ENCODE results near the gene TMEM18. TPM values are rescaled to one million over a fixed set of nuclear protein-coding genes. Genes with fewer than 3 reads are reported as not detected.
"Not testable (repeated sequence)": the region's sequence is repeated elsewhere in the genome, so short reads cannot be mapped to it uniquely, and the experiment has no call there.

TMEM18 gene
- total RNA-seq, 1 donor from 2014 or later = 24.8 TPM

DNA sequence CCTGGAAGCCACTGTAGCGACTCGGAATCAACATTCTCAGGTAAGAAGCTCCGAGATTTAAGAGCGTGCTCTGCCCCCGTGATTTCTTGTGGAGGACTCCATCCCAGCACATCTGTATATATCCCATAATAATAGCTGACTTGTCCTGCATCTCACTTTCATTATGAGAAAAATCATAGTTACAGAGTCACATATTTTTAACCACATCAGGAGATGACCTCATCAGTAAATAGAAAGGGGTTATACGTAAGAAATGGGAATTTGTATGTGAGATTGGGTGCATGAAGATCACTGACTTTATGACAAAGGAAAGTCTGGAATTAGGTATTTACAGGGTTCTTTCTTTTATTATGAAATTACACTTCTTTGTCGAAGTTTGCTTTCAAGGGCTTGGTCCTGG lies 16.4 kb upstream of the TMEM18 start:
- no peak for DNase-seq (ENCODE audit: low spot score)

DNA sequence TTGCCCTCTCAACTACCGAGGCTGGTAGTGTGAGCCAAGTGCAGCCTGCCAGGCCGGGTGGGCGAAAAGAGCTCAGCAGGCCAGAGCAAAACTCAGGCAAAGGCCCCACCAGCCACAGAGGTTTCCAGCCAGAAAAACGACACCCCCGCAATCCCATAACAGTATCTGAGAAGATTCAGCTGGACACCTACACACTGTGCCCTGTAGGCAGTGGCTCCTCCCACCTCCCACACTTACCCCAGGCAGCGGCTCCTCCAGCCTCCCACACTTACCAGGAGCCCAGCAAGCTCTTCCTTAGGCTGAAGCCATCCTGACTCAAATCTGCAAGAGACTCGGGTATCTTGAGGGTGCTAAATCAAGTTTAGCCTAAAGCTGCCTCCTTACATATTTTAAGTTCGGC lies 15.6 kb upstream of the TMEM18 start:
- no peak for DNase-seq (ENCODE audit: low spot score)

DNA sequence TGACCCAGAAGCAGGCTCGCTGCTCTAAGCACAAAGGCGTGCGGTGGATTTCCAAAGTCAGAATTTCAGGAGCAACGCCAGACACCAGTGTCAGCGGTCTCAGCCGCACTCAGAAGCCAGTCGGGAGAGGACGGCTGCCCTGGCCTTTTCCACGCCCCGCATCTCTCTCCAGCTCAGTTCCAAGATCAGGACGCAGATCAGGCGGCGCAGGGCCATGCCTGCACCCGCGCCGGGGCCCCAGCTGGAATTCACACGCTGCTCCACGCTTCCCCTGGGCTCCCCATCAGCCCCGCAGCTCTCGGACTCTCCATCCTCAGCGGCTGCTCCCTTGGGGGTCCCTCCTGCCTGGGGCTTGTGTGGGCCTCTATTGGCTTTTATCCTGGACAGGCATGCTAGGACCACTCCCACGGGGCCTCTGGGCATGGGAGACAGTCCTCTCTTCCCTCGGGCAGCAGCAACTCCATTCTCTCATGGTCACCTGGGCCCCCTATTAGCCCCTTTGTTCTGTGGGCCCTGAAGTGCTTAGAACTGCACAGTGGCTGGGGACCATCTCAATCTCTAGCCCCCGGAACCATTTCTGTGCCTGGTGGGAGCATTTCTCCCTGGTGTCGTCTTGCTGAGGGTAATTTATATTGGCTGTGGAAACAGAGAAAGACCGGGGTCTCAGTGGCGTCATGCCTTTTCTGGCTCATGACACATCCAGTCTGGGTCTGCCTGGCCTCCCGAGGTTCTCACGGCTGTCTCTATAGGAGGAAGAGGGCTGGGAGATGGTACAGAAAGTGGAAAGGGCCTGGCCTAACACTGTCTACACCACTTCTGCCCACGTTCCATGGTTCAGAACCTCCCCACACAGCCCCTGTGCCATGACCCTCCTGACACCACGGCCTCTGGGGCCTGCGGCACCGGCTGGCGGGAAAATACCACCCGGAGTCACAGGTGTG lies 14.9 kb upstream of the TMEM18 start:
- DNase-seq (ENCODE audit: low spot score) = no peak

DNA sequence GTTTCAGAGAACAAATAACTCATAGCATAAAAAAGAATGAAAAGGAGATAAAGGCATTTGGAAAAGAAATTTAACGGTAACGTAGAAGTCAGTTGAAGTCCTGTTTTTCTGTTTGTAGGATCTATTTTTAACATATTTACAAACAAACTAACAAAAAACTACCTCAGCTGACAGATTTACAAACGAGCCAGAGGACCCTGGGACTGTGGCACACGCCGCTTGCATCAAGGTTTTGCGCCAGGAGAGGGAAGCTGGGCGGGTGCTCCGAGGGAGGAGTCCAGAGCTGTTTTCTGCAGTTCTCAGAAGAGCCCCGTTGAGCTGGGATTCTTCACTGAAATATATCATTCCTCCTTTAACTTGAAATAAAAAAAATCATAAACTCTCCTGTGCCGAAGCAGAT lies 13.6 kb upstream of the TMEM18 start:
- DNase-seq (ENCODE audit: low spot score) = peak; percentile 19

DNA sequence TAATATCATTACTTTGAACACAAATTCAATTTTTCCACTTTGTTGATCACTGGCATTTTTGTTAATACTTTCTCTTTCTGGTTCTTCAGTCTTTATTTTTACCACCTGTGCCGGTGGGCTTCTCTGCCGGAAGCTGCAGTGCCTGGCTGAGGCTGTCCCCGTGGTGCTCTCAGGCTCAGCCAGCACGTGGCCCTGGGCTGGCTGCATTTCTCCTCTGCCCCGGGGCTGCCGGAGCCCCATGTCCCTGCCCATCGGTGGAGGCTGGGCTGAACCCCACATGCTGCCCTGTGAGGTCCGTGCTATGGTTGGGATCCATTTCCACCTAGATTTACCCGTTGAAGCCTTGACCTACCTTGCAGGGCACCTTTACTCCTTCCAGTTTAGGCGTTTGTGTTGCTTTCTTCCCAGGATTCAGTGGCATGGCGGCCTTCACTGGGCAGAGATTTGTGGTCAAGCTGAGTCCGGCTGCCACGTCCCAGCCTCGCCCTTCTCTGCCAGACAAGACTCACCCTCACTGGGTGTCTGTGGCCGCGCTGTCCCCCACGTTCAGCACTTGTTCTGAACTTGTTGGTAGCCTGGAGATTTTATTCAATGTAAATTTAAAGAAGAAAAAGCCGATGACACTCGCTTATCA lies 12.8 kb upstream of the TMEM18 start:
- DNase-seq (ENCODE audit: low spot score) = no peak

DNA sequence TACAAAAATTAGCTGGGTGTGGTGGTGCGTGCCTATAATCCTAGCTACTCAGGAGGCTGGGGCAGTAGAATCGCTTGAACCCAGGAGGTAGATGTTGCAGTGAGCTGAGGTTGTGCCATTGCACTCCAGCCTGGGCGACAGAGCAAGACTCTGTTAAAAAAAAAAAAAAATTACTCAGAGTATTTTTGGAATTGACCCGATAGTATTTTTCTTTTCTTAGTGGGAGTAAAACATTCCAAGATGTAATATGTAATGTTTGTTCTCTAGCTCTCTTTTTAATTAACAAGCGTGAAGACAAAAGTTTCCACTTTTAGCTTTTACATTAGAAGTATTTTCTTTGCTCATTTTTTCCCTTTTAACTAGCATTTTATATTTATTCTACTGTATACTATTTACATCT lies 12.0 kb upstream of the TMEM18 start:
- DNase-seq (ENCODE audit: low spot score) = no peak

DNA sequence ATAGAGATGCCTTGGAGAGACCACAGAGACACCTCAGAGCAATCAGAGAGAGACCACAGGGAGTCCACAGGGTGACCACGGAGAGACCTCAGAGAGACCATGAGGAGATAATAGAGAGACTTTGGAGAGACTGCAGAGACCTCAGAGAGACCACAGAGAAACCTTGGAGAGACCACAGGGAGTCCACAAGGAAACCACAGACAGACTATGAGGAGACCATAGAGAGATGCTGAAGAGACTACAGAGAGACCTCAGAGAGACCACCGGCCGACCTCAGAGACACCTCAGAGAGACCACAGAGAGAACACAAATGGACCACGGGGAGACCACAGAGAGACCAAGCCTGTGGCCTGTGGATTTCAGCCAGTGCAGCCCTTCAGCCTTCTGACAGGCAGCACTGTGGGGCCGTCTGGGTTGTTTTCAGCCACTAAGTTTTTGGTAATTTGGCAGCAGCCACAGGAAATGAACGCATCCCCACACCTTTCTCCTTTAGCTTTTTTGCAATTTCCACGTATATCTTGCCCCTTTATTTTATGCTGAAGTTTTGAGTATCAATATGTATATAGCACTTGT lies 11.4 kb upstream of the TMEM18 start:
- no peak for DNase-seq (ENCODE audit: low spot score)

DNA sequence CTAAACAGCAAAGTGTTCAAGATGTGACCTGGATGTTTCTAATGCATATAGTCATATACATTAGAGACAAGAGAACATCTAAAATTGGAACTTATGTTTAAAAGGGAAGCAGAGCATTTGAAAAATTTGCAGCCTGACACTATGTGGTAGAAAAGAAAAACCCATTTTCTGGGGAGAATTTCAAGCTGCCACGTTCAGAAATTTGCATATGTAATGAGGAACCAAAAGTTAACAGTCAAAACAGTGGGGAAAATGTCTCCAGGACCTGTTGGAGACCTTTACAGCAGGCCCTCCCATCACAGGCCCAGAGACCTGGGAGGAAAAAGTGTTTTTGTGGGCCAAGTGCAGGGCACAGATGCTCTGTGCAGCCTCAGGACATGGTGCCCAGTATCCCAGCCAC lies 8.2 kb upstream of the TMEM18 start:
- DNase-seq (ENCODE audit: low spot score) = no peak

DNA sequence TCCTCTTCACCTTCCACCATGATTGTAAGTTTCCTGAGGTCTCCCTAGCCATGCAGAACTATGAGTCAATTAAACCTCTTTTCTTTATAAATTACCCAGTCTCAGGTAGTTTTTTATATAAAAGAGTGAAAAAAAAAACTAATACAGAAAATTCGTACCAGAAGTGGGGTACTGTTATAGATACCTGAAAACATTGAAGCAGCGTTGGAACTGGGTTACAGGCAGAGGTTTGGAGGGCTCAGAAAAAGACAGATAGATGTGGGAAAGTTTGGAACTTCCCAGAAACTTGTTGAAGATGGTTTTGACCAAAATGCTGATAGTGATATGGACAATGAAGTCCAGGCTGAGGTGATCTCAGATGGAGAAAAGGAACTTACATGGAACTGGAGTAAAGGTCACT lies 7.7 kb upstream of the TMEM18 start:
- not testable (repeated sequence) for DNase-seq (ENCODE audit: low spot score)

DNA sequence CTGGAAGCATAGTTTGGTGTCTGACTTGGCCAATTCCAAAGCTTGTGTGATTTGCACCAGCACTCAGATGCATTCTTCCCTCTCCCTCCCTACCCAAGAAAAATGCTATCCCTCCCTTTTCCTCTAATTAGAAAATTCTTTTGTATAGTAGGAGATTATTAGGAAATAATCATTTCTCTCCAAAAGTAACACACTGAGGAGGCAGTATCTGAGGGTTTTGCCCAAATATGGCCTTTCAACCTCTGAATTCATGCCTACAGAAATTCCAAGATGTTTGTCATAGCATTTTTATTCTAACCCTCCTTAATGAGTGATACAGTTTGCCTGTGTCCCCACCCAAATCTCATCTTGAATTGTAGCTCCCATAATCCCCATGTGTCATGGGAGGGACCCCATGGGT lies 5.0 kb upstream of the TMEM18 start:
- DNase-seq (ENCODE audit: low spot score) = no peak

DNA sequence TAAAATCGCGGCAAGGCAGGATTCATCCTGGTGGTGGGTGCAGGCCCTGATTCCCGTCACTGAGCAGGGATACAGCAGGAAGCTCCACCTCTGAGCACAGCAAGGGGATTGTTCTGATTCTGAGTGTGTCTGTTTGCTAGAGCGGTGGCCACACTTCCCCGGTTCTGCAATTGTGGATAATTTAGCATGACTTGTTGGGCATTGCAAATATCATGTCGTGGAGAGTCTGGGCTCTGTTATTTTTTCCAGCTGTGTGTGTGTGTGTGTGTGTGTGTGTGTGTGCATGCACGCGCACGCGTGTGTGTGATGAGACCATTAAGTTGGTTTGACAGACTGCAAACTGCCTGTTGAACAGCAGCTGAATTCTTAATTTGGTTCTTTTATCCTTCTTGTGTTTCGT lies 4.1 kb upstream of the TMEM18 start:
- DNase-seq (ENCODE audit: low spot score) = no peak

DNA sequence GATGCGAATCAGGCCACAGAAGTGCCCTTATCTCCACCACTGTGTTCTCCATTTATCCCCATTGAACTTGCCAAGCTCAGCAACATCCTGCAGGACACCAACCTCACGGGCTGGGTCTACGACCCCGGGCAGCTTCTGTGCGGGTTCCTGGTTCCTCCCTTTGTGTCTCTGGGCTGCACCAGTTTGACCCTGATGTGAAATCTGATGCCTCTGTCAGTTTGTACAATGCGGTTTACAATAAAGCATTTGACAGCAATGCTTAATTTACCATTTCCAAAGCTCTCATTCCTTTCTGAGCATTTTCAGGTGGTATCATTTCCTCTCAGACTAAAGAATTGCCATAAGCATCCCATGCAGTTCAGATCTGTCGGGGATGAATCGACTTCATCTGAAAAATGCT lies 3.3 kb upstream of the TMEM18 start:
- DNase-seq (ENCODE audit: low spot score) = no peak

DNA sequence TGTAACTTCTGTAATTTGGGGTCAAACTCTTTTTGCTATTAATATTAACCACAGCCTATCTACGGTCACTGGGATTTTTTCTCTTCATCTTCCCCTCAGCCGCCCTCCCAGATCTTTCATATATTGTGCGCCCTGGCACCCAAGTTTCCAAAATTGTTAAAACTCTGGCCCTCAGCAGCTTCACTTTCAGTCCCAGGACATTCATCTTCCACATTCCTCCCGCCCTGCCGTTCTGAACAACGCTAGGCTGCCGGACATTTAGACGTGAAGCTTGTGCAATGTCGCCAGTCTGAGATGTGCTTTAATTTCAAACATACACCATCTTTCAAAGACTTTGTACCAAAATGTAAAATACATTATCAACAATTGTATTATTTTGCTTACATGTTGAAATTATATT lies 1.8 kb upstream of the TMEM18 start:
- DNase-seq (ENCODE audit: low spot score) = no peak

DNA sequence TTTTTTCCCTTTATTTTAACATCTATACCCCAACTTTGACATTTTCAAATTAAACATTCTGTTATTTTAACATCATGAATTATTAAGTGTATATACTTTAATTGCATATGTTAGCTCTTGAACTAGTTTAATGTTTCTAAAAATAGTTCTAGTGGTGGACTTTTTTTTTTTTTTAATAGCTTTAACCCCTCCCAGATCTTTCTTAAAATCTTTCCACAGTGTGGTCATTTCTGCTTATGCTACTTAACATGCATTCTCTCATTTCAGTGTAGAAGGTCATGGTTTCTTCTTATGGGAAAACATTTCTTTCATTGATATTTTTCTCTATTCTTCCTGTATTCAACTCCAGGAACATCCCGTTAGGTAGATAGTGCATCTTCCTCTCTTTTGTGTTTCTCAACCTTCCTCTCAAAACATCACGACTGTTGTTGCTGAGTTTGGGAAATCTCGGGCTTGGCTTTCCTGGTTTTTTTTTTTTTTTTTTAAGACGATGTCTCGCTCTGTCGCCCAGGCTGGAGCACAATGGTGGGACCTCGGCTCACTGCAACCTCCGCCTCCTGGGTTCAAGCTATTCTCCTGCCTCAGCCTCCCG lies 849 bp upstream of the TMEM18 start:
- DNase-seq (ENCODE audit: low spot score) = peak; percentile 25

DNA sequence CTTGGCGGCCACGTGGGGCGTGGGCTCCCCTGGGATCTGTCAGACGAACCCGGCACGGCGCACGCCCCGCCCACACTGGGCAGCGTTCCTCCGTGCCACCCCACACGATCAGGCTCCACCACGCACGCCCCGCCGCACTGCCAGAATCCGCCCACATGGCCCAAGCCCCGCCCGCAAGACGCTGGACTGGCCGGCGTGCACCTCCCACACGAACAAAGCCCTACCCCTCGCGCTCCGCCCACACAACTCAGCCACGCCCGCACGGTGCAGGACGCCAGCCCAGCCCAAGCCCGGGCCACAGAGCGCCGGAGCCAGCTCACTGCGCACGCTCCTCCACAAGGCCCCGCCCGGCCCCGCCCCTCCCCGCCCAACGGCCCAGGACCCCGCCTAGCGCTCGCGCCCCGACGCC lies 555 bp downstream of the TMEM18 start:
- peak; percentile 99 for DNase-seq (ENCODE audit: low spot score)

DNA sequence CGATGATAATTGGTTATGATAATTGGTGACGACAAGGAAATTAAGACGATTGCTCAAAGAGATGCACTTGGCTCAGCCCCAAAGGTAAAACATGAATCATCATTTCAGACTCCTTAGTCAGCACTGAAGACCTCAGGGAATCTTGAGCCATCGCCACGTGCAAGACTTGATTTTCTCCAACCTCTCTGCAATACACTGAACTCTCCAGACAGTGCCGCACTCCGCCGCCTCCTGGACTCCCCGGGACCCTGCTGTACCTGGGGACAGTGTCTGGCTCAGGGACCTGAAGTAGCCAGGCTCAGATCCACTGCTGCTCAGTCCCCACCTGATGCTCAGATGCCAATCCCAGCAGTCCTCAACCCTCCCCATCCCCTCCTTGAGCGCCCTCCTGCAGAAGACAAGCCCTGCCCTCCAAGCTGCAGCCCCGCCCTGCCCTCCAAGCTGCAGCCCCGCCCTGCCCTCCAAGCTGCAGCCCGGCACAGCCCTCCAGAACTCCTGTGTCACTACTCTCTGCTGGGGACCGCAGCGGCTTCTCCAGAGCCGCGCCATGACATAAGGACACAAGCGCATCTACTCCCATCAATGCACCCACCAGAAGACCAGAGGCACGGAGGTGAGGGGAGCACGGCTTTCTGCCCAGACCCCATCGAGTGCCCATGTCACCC lies 1.1 kb downstream of the TMEM18 start:
- peak; percentile 55 for DNase-seq (ENCODE audit: low spot score)

DNA sequence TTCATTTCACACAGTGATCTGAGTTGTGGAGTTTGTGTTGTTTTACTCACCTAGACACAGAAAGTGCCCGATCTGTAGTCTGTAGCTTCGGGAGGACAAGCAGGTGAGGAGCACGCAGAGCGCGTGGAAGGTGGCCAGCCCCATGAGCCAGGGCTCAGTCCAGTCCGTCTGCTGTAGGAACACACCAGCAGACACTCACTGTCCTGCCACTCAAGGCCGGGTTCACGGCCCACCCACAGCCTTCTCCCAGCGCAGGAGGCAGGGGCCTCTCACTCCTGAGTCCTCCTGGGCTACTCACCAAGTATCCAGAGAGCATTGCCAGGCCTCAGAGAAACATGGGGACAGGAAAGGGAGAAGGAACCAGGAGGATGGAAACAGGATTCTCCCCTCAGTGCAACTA lies 1.7 kb downstream of the TMEM18 start:
- DNase-seq (ENCODE audit: low spot score) = peak; percentile 14

DNA sequence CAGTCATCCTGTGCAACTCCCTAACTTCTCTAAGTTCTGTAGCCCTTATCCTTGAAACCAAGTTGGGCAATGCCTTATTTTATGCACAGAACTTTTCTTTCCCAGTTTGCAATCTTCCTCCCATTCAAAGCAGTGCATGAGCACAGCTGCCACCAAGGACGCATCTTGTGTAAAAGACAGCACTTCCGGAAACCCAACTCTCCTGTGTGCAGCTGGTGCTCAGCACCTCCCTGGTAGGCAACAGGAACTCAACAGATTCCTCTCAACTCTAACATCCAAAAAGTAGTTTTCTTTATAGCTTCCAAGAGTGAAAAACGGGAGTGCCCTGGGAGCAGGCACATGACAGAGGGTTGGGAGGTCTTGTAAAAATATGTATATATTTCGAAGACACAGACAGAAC lies 2.2 kb downstream of the TMEM18 start:
- DNase-seq (ENCODE audit: low spot score) = no peak

DNA sequence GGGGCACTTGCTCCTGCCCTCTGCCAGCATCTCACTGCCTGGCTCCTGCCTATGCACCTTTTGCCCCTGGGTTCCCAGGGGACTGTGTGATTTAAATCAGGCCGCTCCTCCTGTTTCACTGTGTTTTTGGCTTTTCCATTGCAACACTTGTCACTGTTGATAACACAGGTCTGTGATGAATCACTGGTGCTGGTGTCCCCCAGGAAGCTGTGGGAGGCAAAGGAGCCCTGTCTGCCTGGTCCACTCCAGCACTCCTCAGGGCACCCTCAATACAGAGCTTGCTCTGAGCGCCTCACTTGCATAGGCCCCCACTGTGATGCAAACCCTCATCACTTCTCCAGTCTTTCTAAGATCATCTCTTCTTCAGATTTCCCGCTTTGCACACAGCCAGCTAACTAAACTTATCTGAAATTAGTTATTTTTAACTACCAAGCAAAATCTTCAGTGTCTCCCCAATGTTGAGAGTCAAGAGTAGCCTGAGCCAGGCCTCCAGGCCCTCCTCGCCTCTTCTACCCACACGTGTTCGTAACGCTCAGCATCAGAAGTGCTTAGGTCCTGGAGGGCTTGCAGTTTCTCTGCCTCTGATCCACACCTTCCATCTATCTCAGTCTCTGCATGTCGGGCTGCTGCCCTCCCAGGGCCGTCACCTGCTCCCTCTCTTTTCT lies 2.8 kb downstream of the TMEM18 start:
- DNase-seq (ENCODE audit: low spot score) = no peak

DNA sequence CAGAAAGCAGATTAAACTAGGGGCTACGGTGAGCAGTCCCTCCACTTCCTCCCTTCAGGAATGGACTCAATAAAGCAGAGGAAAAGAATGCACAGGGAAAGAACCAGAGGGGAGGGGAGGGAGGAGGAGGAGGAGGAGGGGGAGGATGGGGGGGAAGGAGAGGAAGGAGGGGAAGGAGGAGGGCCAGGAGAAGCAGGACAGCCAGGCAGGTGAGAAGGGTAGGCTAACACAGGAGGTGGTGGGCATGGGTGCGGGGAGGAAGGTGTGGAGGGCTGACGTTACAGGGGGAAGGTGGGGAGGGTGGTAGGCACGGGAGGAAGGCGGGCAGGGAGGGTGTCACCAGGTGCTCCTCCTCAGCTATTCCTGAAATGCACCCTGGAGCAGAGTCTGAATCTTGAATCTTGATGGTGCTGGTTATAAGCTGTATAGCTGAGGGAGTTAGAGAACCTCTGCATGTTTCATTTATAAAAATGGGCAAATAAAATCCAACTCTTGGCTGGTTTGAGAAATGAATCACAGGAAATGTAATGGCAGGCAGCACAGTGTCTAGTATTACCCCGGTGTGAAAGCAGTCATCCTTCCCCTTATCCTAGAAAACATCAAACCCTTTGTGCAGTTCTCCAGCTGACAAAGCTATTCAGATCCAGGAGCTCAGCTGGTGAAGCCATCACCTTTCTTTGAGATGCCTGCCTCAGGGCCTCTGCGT lies 3.4 kb downstream of the TMEM18 start:
- DNase-seq (ENCODE audit: low spot score) = no peak

DNA sequence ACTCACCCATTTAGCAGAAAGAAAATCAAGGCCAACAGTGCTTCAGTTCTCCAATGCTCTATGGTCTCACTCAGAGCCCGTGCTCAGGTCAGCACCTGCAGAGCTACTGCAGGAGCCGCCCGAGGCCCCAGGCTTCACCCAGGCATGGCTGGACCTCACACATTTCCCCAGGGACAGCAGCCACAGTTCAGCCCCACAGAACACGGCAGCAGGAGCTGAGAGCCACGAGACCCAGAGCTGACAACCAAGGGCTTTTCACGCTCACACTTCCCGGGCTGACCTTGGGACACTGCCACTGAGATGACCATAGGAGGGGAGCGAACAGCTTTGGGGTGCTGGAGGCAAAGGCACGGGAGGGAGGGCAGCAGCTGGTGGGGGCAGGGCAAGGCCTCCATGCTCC lies 4.2 kb downstream of the TMEM18 start:
- no peak for DNase-seq (ENCODE audit: low spot score)
